Measurements from ENCODE around the gene BPTF.

Gene BPTF

GRCh38 chr17:68004201-68004600 is 178.9 kb downstream of the BPTF start:
- TF ChIP-seq GATA2 (IDR thresholded peaks at IDR 0.05; ENCODE audit: low read depth, low read length), result no peak
- no peak for TF ChIP-seq GATA3 (IDR thresholded peaks at IDR 0.05; ENCODE audit: low read depth, low read length)

- TF ChIP-seq GATA3 (IDR thresholded peaks at IDR 0.05; ENCODE audit: low read depth, low read length), result no peak
- no peak for TF ChIP-seq GATA2 (IDR thresholded peaks at IDR 0.05; ENCODE audit: low read depth, low read length)
Measured at GRCh38 chr17:68006797-68007196, 181.5 kb downstream of the BPTF start.

- no peak for TF ChIP-seq GATA3 (IDR thresholded peaks at IDR 0.05; ENCODE audit: low read depth, low read length)
- no peak for TF ChIP-seq GATA2 (IDR thresholded peaks at IDR 0.05; ENCODE audit: low read depth, low read length)
Measured at GRCh38 chr17:68011199-68011665, 185.9 kb downstream of the BPTF start.

- no peak for TF ChIP-seq GATA2 (IDR thresholded peaks at IDR 0.05; ENCODE audit: low read depth, low read length)
- TF ChIP-seq GATA3 (IDR thresholded peaks at IDR 0.05; ENCODE audit: low read depth, low read length), result no peak
Measured at GRCh38 chr17:68013385-68013784, 188.1 kb downstream of the BPTF start.

GRCh38 chr17:68015081-68015723 is 189.9 kb downstream of the BPTF start:
- TF ChIP-seq GATA3 (IDR thresholded peaks at IDR 0.05; ENCODE audit: low read depth, low read length), result no peak
- TF ChIP-seq GATA2 (IDR thresholded peaks at IDR 0.05; ENCODE audit: low read depth, low read length), result no peak

GRCh38 chr17:68016838-68017237 is 191.5 kb downstream of the BPTF start:
- TF ChIP-seq GATA3 (IDR thresholded peaks at IDR 0.05; ENCODE audit: low read depth, low read length), result no peak
- TF ChIP-seq GATA2 (IDR thresholded peaks at IDR 0.05; ENCODE audit: low read depth, low read length), result no peak

GRCh38 chr17:68019336-68019674 is 194.0 kb downstream of the BPTF start:
- TF ChIP-seq GATA3 (IDR thresholded peaks at IDR 0.05; ENCODE audit: low read depth, low read length) (no peak), GATA2 (IDR thresholded peaks at IDR 0.05; ENCODE audit: low read depth, low read length) (no peak)

- TF ChIP-seq GATA2 (IDR thresholded peaks at IDR 0.05; ENCODE audit: low read depth, low read length) (peak; percentile 19; the same call in 1 of the 2 replicates), GATA3 (IDR thresholded peaks at IDR 0.05; ENCODE audit: low read depth, low read length) (no peak)
Measured at GRCh38 chr17:68019675-68020408, 194.5 kb downstream of the BPTF start.

- TF ChIP-seq GATA2 (IDR thresholded peaks at IDR 0.05; ENCODE audit: low read depth, low read length), result peak; percentile 47
- no peak for TF ChIP-seq GATA3 (IDR thresholded peaks at IDR 0.05; ENCODE audit: low read depth, low read length)
Measured at GRCh38 chr17:68020409-68020756, 195.1 kb downstream of the BPTF start.

- no peak for TF ChIP-seq GATA2 (IDR thresholded peaks at IDR 0.05; ENCODE audit: low read depth, low read length)
- no peak for TF ChIP-seq GATA3 (IDR thresholded peaks at IDR 0.05; ENCODE audit: low read depth, low read length)
Measured at GRCh38 chr17:68021963-68022362, 196.7 kb downstream of the BPTF start.

- no peak for TF ChIP-seq GATA3 (IDR thresholded peaks at IDR 0.05; ENCODE audit: low read depth, low read length)
- no peak for TF ChIP-seq GATA2 (IDR thresholded peaks at IDR 0.05; ENCODE audit: low read depth, low read length)
Measured at GRCh38 chr17:68029512-68030215, 204.4 kb downstream of the BPTF start.
